ENCODE data around the gene ABCA12. TPM values are rescaled to one million over a fixed set of nuclear protein-coding genes. Genes with fewer than 3 reads are reported as not detected.

ABCA12 gene
- total and polyA plus RNA-seq, 2 of the 8 experiments (the other 6 are each of a cell fraction or from before 2014, with no cell fraction given) = not detected

DNA sequence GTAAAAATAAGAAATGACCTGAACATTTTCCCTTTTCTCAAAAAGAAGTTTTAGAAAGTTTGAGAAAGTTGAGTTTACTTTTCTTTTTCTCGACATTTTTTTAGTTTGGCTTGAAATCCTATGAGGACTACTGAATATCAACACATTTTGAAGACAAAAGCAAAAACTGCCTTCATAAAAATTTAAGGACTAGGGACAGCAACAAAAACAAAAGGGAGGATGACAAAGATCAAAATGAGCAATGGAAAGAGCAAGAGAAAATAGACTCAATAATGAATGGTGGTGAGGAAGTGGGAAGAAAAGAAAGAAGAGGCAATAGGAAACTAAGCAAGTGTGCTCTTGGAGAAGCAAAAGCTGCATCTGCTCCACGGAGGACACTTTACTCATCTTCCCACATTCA is 82.5 kb downstream of the ABCA12 start (continued):
- TF ChIP-seq SAP30 (IDR thresholded peaks at IDR 0.05; ENCODE audit: insufficient read depth, insufficient replicate concordance, low read length) = no peak
- TF ChIP-seq TAF7 (optimal IDR thresholded peaks at IDR 0.05; ENCODE audit: borderline replicate concordance, low read depth, low read length) = no peak
- TF ChIP-seq BACH1 (IDR thresholded peaks at IDR 0.05; ENCODE audit: low read length) = no peak
- TF ChIP-seq SIRT6 (IDR thresholded peaks at IDR 0.05; ENCODE audit: low read length) = no peak
- TF ChIP-seq ASH2L (IDR thresholded peaks at IDR 0.05; ENCODE audit: low read length) = no peak
